Fibroblast of skin of scalp (primary cell): Measurements from ENCODE around the gene ACSF3.
"Not testable (repeated sequence)": the region's sequence is repeated elsewhere in the genome, so short reads cannot be mapped to it uniquely, and the experiment has no call there.

Experiments used
- DNase-seq: peaks from one replicate; pipeline ENCODE4 v3.0.0-alpha.2; 2013

The ACSF3 gene

DNA sequence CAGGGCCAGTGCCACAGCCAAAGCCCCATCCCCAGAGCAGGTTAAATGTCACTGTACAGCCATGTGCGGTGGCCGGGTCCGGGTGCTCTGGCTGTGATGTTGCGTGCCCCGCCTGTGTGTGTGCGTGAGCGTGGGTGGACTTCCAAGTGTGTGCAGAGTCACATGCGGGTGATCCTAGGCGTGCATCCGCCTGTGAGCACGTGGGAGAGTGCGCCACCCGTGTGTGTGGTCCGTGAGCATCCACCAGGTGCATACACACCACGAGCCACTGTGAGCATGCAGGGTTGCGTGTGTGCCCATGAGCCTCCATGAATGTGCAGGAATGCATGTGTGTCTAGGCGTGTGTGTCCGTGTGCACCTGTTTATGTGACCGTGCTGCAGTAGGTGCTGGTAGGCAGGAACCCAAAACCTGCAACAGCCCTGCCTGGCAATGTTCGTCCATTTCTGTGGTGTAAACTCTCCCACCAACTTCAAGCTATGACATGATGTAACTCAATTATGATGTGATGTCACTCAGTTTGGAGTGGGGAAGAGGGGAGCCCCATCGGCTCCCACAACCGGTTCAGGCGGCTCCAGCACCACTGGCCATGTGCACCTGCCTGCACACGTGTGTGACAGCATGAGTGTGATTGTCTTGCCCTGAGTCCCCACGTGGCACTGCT lies 37.6 kb upstream of the ACSF3 start:
- DNase-seq = no peak

DNA sequence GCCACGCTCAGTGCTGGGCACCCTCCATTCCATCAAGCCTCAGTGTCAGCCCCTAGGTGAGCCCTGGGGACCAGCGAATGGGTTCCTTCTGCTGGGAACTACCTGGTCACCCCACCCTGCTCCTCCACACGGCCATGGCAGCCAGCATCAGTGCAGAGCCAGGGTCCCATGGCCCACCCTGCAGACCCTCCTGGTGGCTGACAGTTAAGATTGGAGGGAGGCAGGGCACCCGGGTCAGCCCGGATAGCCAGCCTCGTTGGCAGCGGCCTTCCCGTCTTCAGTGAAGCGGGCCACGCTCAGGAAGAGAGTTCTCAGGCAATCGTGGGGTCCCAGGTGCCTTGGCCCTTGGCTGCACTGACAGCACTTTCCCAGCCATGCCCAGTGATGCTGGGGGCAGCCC lies 37.1 kb upstream of the ACSF3 start:
- no peak for DNase-seq

DNA sequence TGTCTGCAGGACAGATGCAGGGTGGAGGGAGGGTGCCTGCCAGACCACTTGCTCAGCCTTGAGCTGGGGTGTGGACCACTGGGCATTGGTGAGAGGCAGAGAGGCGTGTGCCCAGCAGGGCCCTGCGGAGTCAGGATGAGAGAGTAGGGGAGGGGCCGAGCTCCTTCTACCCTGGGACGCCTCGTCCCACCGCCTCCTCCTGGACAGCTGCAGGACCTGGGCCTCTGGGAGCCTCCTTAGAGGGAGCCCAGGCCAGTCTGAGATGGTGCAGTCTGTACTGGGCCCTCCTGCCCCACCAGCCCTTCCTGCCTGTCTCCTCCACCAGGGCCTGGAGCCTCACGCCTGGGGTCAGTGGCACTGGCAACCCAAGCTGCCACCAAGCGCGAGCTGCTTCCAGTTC lies 35.9 kb upstream of the ACSF3 start:
- DNase-seq = no peak

DNA sequence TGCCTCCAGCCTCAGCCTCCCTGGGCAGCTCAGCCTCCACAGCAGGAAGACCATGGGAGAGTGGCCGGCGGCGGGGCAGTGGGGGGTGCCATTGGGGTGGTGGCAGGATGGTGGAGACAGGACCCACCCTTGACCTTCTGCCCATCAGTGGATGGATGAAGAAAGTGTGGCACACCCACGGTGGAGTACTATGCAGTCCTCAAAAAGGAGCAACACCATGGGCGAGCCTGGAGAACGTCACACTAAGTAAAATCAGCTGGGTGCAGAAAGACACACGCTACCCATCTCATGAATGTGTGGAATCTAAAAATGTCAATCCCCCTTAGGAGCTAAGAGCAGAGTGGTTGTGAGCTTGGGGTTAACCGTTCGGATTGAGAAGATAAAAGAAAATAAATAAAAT lies 34.8 kb upstream of the ACSF3 start:
- DNase-seq = no peak

DNA sequence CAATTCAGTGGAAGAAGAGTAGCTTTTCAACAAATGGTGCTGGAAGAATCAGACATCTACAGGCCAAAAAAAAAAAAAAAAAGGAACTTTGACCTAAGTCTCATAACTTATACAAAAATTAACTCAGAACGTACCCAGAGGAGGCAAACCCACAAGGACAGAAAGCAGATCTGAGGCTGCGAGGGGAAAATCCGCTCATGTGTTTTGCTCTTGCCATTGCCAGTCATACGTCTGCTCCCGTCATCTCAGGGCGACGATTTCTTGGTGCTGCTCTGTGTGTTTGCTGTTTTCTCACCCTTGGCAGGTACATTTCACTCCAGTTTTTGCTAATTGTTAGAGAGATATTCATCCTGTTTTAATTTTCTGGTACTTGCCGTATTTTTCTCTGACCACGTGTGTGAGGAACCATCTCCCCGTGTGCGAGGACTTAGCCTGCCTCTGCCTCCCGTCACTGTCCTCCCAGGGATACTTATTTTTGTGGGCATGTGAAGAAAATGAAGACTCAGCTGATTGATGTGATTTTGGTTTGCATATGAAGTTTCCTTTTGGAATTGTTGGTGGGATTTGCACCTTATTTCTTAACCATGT lies 33.4 kb upstream of the ACSF3 start:
- no peak for DNase-seq

DNA sequence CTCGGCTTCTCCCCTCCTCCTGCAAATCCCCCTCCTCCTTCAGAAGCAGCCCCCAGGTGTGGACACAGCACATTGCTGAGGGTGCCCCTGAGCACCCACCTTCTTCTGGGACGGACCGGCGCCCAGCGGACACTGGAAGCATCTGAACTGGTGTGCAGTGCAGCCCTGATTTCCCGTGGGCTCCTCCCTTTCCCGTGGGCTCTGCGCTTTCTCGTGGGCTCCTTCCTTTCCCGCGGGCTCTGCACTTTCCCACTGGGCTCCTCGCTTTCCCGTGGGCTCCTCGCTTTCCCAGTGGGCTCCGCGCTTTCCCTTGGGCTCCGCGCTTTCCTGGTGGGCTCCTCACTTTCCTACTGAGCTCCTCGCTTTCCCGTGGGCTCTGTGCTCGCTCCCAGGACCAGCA lies 32.6 kb upstream of the ACSF3 start:
- DNase-seq = no peak

DNA sequence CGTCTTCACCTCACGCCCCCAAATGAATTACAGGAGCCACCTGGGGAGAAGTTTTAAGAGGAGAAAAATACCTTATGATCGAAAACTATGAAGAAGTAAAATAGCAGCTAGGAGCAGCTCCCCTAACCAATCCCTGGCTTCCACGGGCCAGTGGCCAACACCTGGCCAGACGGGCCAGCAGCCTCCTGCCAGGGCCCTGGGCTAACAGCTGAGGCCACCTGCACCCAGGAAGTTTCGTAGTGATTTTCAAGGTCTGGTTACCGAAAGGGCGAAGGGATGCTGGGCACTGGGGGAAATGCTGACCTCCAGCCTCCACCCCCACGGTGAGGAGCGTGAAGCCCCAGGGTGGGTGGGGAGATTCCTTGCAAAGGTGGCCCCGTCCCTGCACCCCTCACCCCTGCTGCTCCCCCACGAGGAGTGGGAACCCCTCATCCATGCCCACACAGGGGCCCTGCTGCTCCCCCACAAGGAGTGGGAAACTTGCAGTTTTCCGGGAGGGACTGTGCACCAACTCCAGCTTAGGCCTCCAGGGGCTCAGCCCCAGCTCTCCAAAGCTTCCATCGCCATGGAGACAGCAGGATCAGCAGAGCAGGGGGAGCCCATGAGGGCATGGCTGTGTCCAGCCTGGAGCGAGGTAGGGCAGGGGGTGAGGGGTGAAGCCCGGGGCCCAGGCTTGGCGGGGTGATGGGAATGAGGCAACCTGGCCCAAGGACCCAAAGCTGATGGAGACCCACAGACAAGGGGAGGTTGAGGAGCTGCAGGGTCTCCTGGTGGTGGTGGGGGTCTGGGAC lies 31.9 kb upstream of the ACSF3 start:
- DNase-seq = no peak

DNA sequence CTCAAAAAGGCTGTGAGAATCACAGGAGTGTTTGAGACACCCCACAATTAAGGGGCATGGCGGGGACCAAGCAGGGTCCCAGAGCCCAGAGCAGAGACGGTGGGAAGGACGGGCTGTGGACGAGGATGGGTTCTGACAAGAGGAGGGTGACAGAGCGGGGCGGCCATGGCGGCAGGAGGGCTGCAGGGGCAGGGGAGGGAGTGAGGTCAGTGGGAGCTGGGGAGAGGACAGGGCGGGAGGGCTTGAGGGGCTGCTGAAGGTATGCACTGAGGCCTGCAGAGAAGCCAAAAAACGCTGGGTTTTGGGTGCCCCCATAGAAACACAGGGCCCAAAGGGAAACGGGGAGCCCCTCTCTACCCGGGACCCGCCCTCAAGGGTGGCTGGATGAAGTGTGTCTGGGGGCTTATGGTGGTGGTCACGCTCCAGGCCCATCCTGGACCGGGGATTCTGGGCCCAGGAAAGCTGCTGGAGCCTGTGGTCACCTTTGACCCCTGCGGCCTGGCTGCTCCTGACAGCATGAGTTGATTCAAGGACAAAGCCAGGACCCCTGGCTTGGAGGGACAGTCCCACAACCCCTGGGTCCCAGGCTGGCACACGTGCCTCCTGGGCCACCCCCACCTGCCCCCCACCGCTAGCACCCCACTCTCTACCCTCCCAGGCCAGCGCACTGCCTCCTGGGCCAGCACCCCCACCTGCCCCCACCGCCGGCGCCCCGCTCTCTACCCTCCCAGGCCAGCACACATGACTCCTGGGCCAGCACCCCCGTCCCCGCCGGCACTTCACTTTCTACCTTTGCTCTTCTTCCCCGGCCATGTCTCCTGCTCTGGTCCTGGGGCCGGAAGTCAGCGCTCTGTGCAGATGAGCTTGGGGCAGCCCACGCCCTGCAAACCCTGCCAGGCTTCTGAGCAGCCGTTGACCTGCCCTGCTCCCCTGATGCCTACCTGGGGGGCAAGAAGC lies 31.0 kb upstream of the ACSF3 start:
- DNase-seq = no peak

DNA sequence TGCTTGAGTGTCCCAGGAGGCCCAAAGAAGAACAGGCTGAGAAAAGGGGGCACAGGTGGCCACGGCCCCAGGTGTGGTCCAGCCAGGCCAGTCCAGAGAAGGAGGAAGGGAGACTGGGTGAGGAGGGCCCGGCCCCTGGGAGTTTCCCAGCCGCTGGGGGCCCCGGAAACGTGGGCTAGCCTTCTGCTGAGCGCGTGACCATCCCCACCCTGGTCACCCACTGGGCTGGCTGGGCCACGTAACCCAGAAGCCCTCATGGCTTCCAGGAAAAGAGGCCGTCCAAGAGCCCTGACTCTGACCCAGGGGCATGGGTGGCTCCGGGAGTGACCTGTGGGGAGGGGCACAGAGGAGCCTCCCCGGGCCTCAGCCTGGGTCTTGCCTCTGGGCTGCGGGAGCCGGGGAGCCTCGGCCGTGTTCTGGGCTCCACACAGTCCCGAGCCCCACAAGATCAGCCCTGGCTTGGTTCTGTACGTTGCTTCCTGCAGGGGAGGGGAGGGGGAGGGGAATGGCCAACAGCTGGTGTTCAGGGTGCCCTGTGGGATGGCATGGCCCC lies 29.8 kb upstream of the ACSF3 start:
- DNase-seq = no peak

DNA sequence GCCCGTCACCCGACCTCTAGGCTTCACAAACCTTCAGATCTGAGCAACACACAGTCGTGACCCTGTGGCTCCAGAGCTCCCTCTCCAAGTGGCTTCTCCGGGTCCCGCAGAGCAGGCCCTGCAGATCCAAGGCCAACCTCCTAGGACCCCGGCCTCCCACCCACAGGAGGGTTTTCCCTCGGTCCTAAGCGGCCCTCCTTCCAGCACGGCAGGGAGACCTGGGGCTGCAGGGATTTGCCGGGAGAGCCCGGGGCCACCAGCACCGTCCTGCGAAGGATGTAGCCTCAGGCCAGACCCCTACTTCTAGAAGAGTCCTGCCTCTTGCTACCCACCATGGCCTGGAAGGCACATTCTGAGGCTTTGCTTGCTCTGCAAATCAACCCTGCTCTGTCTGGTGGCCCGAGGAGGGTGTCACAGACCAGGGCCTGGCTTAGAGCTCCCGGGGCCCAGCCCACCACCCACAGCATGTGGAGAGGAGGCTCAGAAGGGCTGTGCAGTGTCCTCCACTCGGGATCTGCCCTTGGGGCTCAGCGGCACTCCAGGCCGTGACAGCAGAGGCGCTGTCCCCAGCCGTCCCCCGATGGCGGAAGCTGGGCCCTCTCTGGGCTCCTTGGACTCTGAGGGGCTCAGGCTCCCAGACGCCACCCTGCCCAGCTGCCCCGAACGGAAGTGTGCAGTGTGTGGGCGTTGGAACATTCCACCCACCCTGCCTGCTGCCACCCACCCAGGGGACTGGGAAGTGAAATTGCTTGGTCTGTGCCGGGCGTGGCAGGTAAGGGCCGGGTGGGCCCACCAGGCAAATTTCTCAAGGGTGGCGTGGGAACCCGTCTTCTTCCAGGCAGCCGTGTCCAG lies 28.8 kb upstream of the ACSF3 start:
- no peak for DNase-seq

DNA sequence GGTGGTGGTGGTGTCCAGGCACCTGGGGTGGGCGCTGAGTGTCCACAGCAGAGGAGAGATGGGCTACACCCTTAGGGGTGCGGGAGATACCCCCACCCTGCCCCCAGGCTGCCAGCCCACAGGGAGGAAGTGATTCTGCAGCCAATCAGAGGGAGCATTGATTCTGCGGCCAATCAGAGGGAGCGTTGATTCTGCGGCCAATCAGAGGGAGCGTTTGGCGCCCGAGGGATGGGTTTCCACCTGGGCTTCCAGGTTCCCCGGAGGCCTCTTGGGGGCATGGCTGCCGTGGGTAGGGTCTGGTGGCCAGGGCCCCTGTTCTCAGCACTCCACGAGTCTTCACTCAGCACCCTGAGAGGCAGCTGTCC lies 28.2 kb upstream of the ACSF3 start:
- DNase-seq = no peak

DNA sequence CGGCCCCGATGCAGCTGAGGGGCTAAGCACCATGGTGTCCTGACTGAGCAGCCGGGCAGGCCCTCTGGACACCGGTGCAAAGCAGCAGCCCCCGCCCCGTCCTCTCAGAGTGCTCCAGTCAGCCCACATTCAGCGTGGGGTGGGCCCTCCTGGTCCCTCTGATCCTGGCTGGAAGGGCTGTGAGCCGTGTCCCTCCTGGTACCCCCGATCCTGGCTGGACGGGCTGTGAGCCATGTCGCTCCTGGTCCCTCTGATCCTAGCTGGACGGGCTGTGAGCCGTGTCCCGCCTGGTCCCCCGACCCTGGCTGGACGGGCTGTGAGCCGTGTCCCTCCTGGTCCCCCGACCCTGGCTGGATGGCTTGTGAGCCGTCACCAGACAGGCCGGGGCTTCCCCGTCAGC lies 26.9 kb upstream of the ACSF3 start:
- no peak for DNase-seq

DNA sequence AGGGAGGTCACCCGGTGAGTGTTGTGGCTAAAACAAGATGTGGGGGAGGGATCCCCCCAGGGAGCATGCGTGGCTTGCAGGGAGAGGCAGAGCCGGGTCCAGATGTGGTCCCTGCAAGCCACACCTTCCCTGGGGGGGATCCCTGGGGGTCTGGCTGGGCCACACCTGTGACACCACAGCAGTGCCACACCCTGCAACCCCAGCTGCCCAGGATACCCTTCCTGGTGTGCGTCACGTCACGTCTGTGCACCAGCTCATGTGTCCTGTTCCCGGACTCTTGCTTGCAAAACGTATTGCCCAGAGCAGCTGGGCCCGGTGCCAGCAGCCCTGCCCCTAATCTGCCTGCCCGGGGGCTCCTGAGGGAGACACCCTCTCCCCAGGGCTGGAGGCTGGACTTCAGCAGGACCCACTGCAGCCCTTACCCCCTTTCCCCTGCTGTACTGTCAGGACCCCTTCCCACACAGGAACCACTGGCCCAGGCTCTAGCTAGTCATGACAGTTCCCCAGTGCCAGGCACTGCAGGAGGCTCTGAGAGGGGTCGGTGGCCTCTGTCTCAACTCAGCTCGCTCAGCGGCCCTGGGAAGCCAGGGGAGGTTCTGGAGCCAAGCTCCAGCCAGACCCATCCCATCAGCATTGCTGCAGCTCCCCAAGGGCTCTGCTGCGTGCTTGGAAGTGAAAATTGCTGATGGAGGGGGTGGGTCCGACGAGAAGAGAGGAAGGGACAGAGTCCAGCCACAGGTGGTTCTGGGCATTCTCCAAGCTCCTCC lies 25.8 kb upstream of the ACSF3 start:
- DNase-seq = no peak

DNA sequence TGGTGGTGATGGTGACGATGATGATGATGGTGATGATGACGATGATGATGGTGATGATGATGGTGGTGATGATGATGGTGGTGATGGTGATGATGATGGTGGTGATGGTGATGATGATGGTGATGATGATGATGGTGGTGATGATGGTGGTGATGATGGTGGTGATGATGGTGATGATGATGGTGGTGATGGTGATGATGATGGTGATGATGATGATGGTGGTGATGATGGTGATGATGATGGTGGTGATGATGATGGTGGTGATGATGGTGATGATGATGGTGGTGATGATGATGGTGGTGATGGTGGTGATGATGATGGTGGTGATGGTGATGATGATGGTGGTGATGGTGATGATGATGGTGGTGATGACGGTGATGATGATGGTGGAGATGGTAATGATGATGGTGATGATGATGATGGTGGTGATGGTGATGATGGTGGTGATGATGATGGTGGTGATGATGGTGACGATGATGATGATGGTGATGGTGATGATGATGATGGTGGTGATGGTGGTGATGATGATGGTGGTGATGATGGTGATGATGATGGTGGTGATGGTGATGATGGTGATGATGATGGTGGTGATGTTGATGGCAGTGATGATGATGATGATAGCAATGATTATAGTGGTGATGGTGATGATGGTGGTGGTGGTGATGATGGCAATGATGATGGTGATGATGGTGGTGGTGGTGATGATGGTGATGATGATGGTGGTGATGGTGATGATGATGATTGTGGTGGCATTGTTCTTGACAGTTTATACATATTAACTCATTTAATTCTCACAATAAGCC lies 24.6 kb upstream of the ACSF3 start:
- DNase-seq = not testable (repeated sequence)

DNA sequence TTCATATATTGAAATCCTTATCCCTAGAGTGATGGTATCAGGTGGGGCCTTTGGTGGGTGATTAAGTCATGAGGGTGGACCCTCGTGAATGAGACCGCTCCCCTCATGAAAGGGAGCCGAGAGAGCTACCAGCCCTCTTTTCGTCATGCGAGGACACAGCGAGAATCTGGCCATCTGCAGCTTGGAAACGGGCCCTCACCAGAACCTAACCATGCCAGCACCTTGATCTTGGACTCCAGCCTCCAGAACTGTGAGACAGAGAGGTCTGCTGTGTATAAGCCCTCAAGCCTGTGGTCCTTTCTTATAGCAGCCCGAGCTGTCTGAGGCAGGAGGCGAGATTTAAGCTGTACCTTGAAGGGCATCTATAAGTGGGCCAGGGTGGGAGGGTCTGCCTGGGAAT lies 23.7 kb upstream of the ACSF3 start:
- no peak for DNase-seq

DNA sequence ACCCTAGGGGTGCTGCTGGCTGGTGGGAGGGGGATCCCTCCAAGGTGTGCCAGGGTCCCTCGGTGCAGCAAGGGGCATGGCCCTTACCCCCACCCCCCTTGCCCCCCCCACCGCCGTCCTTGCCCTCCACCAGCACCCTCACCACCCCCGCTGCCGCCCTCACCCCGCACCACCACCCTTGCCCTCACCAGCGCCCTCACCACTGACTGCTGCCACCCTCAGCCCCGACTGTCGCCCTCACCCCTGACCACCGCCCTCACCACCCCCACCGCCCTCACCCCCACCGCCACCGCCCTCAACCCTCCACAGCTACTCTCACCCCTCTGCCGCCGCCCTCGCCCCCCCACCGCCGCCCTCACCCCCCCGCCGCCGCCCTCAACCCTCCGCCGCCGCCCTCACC lies 23.1 kb upstream of the ACSF3 start:
- no peak for DNase-seq

DNA sequence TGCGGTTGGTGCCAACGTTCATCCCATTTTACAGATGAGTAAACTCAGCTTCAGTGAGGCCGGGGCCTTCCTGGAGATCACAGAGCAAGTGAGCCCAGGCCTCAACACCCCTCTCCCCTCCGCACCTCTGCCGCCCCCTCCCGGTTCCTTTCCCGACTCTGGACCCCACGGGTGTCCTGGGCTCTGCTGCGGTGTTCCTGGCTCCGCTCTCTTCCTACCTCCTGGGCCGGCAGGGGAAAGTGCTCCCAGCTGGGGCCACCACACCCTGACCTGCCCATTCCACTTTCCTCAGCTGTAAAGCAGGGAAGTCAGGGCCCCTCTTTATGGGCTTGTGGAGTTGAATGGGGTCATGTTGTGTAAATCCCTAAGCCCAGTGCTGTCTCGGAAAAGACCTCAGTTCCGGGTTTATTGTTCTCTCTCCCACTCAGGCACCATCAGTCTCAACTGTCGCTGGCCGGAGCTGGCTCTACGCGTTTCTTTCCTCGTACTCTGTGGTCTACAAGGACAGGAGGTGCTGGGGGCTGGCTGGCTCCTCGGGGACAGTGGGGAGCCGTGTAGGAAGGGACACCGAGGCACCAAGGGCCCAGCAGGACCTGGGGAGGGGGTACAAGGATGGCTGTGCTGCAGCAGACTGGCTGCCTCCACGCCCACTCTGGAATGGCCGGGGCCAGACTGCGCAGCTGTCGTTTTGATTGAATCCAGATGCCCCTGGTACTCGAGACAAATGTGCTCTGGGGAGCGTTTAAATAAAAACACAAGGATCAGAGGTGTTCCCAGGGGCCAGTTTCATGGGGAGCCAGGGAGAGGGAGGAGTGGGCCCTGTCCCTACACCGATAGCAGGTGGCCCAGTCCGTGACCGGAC lies 21.7 kb upstream of the ACSF3 start:
- peak; percentile 47 for DNase-seq

DNA sequence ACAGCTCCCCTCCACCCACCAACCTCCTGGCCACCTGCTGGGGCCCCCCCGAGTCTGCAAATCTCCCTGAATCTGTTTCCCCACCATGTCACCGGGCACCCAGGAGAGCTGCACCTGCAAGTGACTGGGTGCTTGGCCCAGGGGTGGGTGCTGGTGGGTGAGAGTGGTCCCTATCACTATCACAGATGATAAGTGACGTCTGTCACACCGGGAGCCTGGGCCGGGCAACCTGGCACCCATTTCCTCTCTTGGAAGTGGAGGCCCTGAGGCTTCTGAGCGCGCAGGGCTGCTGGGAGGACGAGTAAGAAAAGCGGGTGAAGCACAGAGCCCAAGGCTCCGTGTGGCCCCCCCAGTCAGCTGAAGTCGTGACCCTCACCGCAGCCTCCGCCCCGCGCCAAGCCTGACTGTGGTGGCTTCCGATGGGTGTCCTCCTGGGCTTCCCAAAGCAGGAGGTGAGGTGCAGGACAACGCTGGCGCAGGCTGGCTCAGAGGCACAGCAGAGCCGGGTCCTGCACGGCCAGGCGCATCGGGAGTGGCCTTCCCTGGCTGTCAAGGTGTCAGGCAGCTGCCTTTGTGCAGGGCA lies 21.0 kb upstream of the ACSF3 start:
- no peak for DNase-seq
